ENCODE results near the gene SLC9A9.
"Not testable (repeated sequence)": the region's sequence is repeated elsewhere in the genome, so short reads cannot be mapped to it uniquely, and the experiment has no call there.

Gene SLC9A9

GRCh38 chr3:143433787-143434378, 414.4 kb downstream of the SLC9A9 start:
- DNase-seq: no peak

- not testable (repeated sequence) for DNase-seq
Observed at GRCh38 chr3:143431298-143431697, 417.0 kb downstream of the SLC9A9 start.

- DNase-seq: no peak
Observed at GRCh38 chr3:143430568-143430967, 417.7 kb downstream of the SLC9A9 start.

- DNase-seq: no peak
Observed at GRCh38 chr3:143429628-143430514, 418.4 kb downstream of the SLC9A9 start.

GRCh38 chr3:143428294-143428693, 420.0 kb downstream of the SLC9A9 start:
- no peak for DNase-seq

- no peak for DNase-seq
Observed at GRCh38 chr3:143427631-143428030, 420.6 kb downstream of the SLC9A9 start.

- DNase-seq: no peak
Observed at GRCh38 chr3:143424874-143425273, 423.4 kb downstream of the SLC9A9 start.

- no peak for DNase-seq
Observed at GRCh38 chr3:143421556-143421955, 426.7 kb downstream of the SLC9A9 start.

- no peak for DNase-seq
Observed at GRCh38 chr3:143419611-143420010, 428.7 kb downstream of the SLC9A9 start.

GRCh38 chr3:143418391-143418790, 429.9 kb downstream of the SLC9A9 start:
- DNase-seq: no peak

GRCh38 chr3:143416229-143416628, 432.0 kb downstream of the SLC9A9 start:
- no peak for DNase-seq

GRCh38 chr3:143414571-143415253, 433.6 kb downstream of the SLC9A9 start:
- no peak for DNase-seq

- DNase-seq: no peak
Observed at GRCh38 chr3:143413372-143413771, 434.9 kb downstream of the SLC9A9 start.

GRCh38 chr3:143412084-143412483, 436.2 kb downstream of the SLC9A9 start:
- DNase-seq: no peak

GRCh38 chr3:143410259-143410658, 438.0 kb downstream of the SLC9A9 start:
- no peak for DNase-seq

- DNase-seq: no peak
Observed at GRCh38 chr3:143408771-143409170, 439.5 kb downstream of the SLC9A9 start.

- no peak for DNase-seq
Observed at GRCh38 chr3:143402602-143403001, 445.7 kb downstream of the SLC9A9 start.

GRCh38 chr3:143396790-143397189, 451.5 kb downstream of the SLC9A9 start:
- DNase-seq: no peak

- DNase-seq: no peak
Observed at GRCh38 chr3:143389388-143389787, 458.9 kb downstream of the SLC9A9 start.

- no peak for DNase-seq
Observed at GRCh38 chr3:143387425-143387824, 460.8 kb downstream of the SLC9A9 start.

GRCh38 chr3:143384076-143384475, 464.2 kb downstream of the SLC9A9 start:
- no peak for DNase-seq

GRCh38 chr3:143383421-143383820, 464.8 kb downstream of the SLC9A9 start:
- no peak for DNase-seq

- DNase-seq: no peak
Observed at GRCh38 chr3:143382816-143383215, 465.5 kb downstream of the SLC9A9 start.

- no peak for DNase-seq
Observed at GRCh38 chr3:143380449-143380848, 467.8 kb downstream of the SLC9A9 start.

Measured in activated CD8-positive, alpha-beta memory T cell treated with anti-CD3 and anti-CD28 coated beads, Interleukin-2, amount 50 U/mL, for 4 hours (primary cell).